Ishikawa (cell line): ENCODE data around the gene PEAK1.

ENCODE experiments used
- CEBPB ChIP-seq: IDR thresholded peaks from 2 replicates; pipeline ENCODE4 v1.6.1; 2012
- CREB1 ChIP-seq: IDR thresholded peaks from 2 replicates; pipeline ENCODE4 v1.6.1; 2012; ENCODE audit warnings: low read depth
- EGR1 ChIP-seq: IDR thresholded peaks from 2 replicates; pipeline ENCODE4 v1.6.1; 2012
- EP300 ChIP-seq: IDR thresholded peaks from 2 replicates; pipeline ENCODE4 v1.6.1; 2012; ENCODE audit warnings: borderline replicate concordance
- FOXM1 ChIP-seq: IDR thresholded peaks from 2 replicates; pipeline ENCODE4 v1.6.1; 2012; ENCODE audit warnings: low read depth, borderline replicate concordance
- MAX ChIP-seq: IDR thresholded peaks from 2 replicates; pipeline ENCODE4 v1.6.1; 2012
- NFIC ChIP-seq: IDR thresholded peaks from 2 replicates; pipeline ENCODE4 v1.6.1; 2012
- RAD21 ChIP-seq: IDR thresholded peaks from 2 replicates; pipeline ENCODE4 v1.6.1; 2012; ENCODE audit warnings: low read depth
- REST ChIP-seq: IDR thresholded peaks from 2 replicates; pipeline ENCODE4 v1.6.1; 2012; ENCODE audit warnings: low read depth, mild to moderate bottlenecking
- TAF1 ChIP-seq: IDR thresholded peaks from 2 replicates; pipeline ENCODE4 v1.6.1; 2012; ENCODE audit warnings: low read depth, mild to moderate bottlenecking
- TCF12 ChIP-seq: IDR thresholded peaks from 2 replicates; pipeline ENCODE4 v1.6.1; 2012; ENCODE audit warnings: low read depth
- TEAD4 ChIP-seq: IDR thresholded peaks from 2 replicates; pipeline ENCODE4 v1.6.1; 2012
- USF1 ChIP-seq: IDR thresholded peaks from 2 replicates; pipeline ENCODE4 v1.6.1; 2012
- YY1 ChIP-seq: IDR thresholded peaks from 2 replicates; pipeline ENCODE4 v1.6.1; 2012; ENCODE audit warnings: low read depth

- TF ChIP-seq REST (no peak), YY1 (no peak), FOXM1 (no peak), MAX (no peak), CREB1 (no peak), RAD21 (no peak), EGR1 (no peak), TCF12 (no peak), USF1 (no peak), EP300 (no peak), TAF1 (no peak), TEAD4 (no peak), CEBPB (no peak), NFIC (no peak)
These were observed 17.4 kb upstream of the PEAK1 start for GRCh38 chr15:77437264-77437663.
